GM10248 (cell line): ENCODE results near the gene MAMDC4.

ENCODE experiments used
- CTCF ChIA-PET: fragments of 300-600 bp; sonication (Branson Sonifier 250); formaldehyde crosslinking; extraction: SDS; loops from one replicate; lab custom pipeline; 2021; ENCODE audit warnings: antibody characterized with exemption; lab: Yijun Ruan, JAX
- POLR2A ChIA-PET: fragments of 350-650 bp; sonication (Branson Sonifier 250); formaldehyde crosslinking; extraction: SDS; loops from one replicate; lab custom pipeline; 2020; ENCODE audit warnings: antibody characterized with exemption; lab: Yijun Ruan, JAX
- DNase-seq: peaks from one replicate; pipeline ENCODE4 v3.0.0; 2012; ENCODE audit errors: extremely low spot score
- CTCF ChIP-seq: IDR thresholded peaks from 2 replicates; pipeline ENCODE4 v1.5.1; 2012; ENCODE audit warnings: mild to moderate bottlenecking, low read depth; ENCODE audit errors: extremely low read depth, missing control alignments, control extremely low read depth

MAMDC4 gene

GRCh38 chr9:136847826-136848392 is 4.2 kb upstream of the MAMDC4 start:
- TF ChIP-seq CTCF, result no peak
- POLR2A ChIA-PET, result interaction anchor here (0.6 to 1.0 kb wide), 5 partner anchors 8 to 96 kb away, joined by 3 to 5 read pairs (median 4); no protein-coding TSS in a partner anchor
- peak; percentile 81 for DNase-seq
- CTCF ChIA-PET, result interaction anchor here (0.6 to 1.6 kb wide), 3 partner anchors 33 to 223 kb away, joined by 3 read pairs; partner anchors contain the start of gene SAPCD2

GRCh38 chr9:136848393-136849037 is 3.6 kb upstream of the MAMDC4 start:
- POLR2A ChIA-PET, result no interaction called here
- DNase-seq, result peak; percentile 71
- CTCF ChIA-PET, result no interaction called here
- no peak for TF ChIP-seq CTCF

GRCh38 chr9:136849038-136849959 is 2.8 kb upstream of the MAMDC4 start, which contains the start of gene PHPT1:
Gene PHPT1, plus strand, starts transcription at chr9:136849409. Its CDS starts 22 bp downstream, at chr9:136849431.
- ChIA-PET CTCF (no interaction called here), POLR2A (no interaction called here)
- no peak for TF ChIP-seq CTCF
- peak; percentile 99 for DNase-seq

GRCh38 chr9:136849960-136850865 is 1.9 kb upstream of the MAMDC4 start:
- no peak for DNase-seq
- no peak for TF ChIP-seq CTCF
- POLR2A ChIA-PET, result no interaction called here
- CTCF ChIA-PET, result no interaction called here

- DNase-seq, result no peak
- ChIA-PET POLR2A (interaction anchor here (1.2 kb wide), 1 partner anchor 9 kb away, joined by 4 read pairs; the partner anchor contains the start of gene AJM1), CTCF (no interaction called here)
- TF ChIP-seq CTCF, result no peak
These were observed 1.0 kb upstream of the MAMDC4 start for GRCh38 chr9:136850866-136851775.
